HG03575 (cell line): ENCODE results near the gene TNKS2.
A peak's percentile ranks its signal among the peaks of the same experiment; 100 is the strongest.

Source experiments
- ATAC-seq: cut with Tn5 transposase; IDR thresholded peaks from one replicate; pipeline ENCODE4 v1.9.1; 2021; ENCODE audit not compliant: unreplicated experiment, insufficient number of reproducible peaks, low FRiP score; ENCODE audit errors: extremely low read depth

TNKS2 gene

GRCh38 chr10:91897421-91897820 lies 99.2 kb downstream of the TNKS2 start:
- no peak for ATAC-seq

GRCh38 chr10:91901784-91902677 lies 103.8 kb downstream of the TNKS2 start:
- no peak for ATAC-seq

- no peak for ATAC-seq
Measured at GRCh38 chr10:91907033-91907594, 108.9 kb downstream of the TNKS2 start.

GRCh38 chr10:91907914-91908336 lies 109.7 kb downstream of the TNKS2 start:
- no peak for ATAC-seq

GRCh38 chr10:91908337-91909116 lies 110.3 kb downstream of the TNKS2 start:
- peak; percentile 49 for ATAC-seq

- no peak for ATAC-seq
Measured at GRCh38 chr10:91909117-91909677, 111.0 kb downstream of the TNKS2 start, which contains the start of gene FGFBP3. Gene FGFBP3 (minus strand): TSS chr10:91909486. CDS start chr10:91908969, 517 bp downstream.

- no peak for ATAC-seq
Measured at GRCh38 chr10:91910467-91910866, 112.2 kb downstream of the TNKS2 start.
